ENCODE results near the gene GARIN5B.

- TF ChIP-seq CTCF (IDR thresholded peaks at IDR 0.05) (no peak), MEF2A (IDR thresholded peaks at IDR 0.05; ENCODE audit: borderline replicate concordance, low read depth) (no peak), RFX5 (IDR thresholded peaks at IDR 0.05; ENCODE audit: low read length) (no peak), CHD2 (IDR thresholded peaks at IDR 0.05; ENCODE audit: low read length, partially characterized antibody) (no peak), RAD21 (IDR thresholded peaks at IDR 0.05; ENCODE audit: low read length) (no peak)
Observed at GRCh38 chr19:55405638-55406037, 42.6 kb upstream of the GARIN5B start.
